ENCODE results near the gene MTCL1. TPM values are rescaled to one million over a fixed set of nuclear protein-coding genes. Genes with fewer than 3 reads are reported as not detected.

MTCL1 gene
- polyA plus RNA-seq, 3 donors = not detected

DNA sequence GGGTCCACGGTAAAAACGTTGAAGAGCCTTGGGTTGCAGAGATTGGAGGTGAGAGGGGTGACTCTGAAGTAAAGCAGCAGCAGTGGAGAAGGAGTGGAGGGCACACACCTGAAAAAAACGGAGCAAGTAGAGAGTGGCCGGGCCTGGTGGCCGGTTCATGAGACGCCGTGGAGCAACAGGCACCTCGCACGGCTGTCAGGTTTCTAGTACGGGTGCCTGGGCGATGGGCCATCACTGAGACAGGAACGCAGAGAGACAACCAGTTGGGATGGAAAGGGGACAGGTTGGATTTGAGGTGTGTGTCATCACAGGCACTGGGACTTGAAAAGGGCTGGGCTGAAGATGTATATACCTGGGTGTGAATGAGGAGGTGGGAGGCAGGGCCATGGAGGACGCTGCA lies 104.2 kb downstream of the MTCL1 start:
- Mint-ChIP-seq H3K27ac (peak overlapping the region in 1 of 7 donors; percentile 54), H3K4me3 (no peak overlapping the region), H3K36me3 (no peaks in the 10 kb centered on the region), H3K27me3 (ENCODE audit: low read depth in 3 of 3) (peaks cover 1 to 4% (median 2%) of the 10 kb centered on the region in 3 donors), H3K4me1 (peaks cover 2% of the 10 kb centered on the region), H3K9me3 (no peaks in the 10 kb centered on the region)
- no peaks in the 10 kb centered on the region for H4K20me1 ChIP-seq (ENCODE audit: insufficient read depth, low read length)
- H3K36me3 ChIP-seq (replicated peaks in 1 of 2; ENCODE audit: control insufficient read depth in 1 of 2, insufficient read depth in 2 of 2, low read length in 2 of 2) = no peaks in the 10 kb centered on the region
- WGBS (ENCODE audit: insufficient coverage) = 96% methylated on average over 12 of the region's 13 CpGs
- no peak overlapping the region for H3K27ac ChIP-seq (ENCODE audit: low read depth in 1 of 2, low read length in 2 of 2)
- no peak overlapping the region for H3K4me3 ChIP-seq (replicated peaks in 1 of 3; ENCODE audit: low read depth in 2 of 3, low read length in 3 of 3)
- H2AFZ ChIP-seq (ENCODE audit: insufficient read depth, low read depth, low read length, poor library complexity, severe bottlenecking) = no peak overlapping the region
- no peaks in the 10 kb centered on the region for H3K27me3 ChIP-seq (ENCODE audit: control insufficient read depth in 2 of 2, insufficient read depth in 2 of 2, low read length in 2 of 2)
- TF ChIP-seq, protein P1, sequence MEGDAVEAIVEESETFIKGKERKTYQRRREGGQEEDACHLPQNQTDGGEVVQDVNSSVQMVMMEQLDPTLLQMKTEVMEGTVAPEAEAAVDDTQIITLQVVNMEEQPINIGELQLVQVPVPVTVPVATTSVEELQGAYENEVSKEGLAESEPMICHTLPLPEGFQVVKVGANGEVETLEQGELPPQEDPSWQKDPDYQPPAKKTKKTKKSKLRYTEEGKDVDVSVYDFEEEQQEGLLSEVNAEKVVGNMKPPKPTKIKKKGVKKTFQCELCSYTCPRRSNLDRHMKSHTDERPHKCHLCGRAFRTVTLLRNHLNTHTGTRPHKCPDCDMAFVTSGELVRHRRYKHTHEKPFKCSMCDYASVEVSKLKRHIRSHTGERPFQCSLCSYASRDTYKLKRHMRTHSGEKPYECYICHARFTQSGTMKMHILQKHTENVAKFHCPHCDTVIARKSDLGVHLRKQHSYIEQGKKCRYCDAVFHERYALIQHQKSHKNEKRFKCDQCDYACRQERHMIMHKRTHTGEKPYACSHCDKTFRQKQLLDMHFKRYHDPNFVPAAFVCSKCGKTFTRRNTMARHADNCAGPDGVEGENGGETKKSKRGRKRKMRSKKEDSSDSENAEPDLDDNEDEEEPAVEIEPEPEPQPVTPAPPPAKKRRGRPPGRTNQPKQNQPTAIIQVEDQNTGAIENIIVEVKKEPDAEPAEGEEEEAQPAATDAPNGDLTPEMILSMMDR (IDR thresholded peaks at IDR 0.05) = no peak
- intact Hi-C loops (cut with micrococcal nuclease) = no loop called here
- H3K9ac ChIP-seq (ENCODE audit: insufficient read depth, low read length, poor library complexity, severe bottlenecking) = no peak overlapping the region
- no peak for DNase-seq
- H3K9me3 ChIP-seq (replicated peaks in 1 of 2; ENCODE audit: control insufficient read depth in 1 of 2, insufficient read depth in 1 of 2, low read length in 2 of 2) = no peaks in the 10 kb centered on the region
- H3K79me2 ChIP-seq (ENCODE audit: insufficient read depth, low read length) = no peaks in the 10 kb centered on the region
- no peak overlapping the region for H3K4me2 ChIP-seq (replicated peaks; ENCODE audit: extremely low read depth, low read length, poor library complexity, severe bottlenecking)
- no peaks in the 10 kb centered on the region for H3K4me1 ChIP-seq (ENCODE audit: control insufficient read depth in 1 of 2, insufficient read depth in 2 of 2, low read length in 2 of 2)

DNA sequence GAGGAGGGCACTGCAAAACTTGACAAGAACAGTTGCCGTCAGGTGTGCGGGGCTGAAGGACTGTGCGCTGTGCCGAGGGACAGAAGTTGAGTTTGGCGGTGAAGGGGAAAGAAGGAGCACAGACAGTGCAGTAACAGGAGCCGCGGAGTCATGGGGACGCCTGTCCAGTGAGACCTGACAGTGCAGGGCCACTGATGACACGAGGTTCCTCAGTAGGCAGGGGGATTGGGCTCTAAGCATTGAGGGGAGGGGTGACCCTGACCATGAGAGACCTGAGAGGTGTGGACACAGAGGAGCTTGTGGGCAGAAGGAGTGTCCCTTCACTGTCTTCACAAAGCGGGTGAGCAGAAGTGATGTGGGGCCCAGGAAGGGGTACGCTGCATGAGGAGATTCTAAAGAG lies 104.8 kb downstream of the MTCL1 start:
- no peak overlapping the region for H3K27ac Mint-ChIP-seq
- H2AFZ ChIP-seq (ENCODE audit: insufficient read depth, low read depth, low read length, poor library complexity, severe bottlenecking) = no peak overlapping the region
- peaks cover 2% of the 10 kb centered on the region for H3K4me1 Mint-ChIP-seq

More for the DNA sequence above, 104.8 kb downstream of the MTCL1 start:
- intact Hi-C loops (cut with micrococcal nuclease) = no loop called here
- Histone ChIP-seq H3K36me3 (replicated peaks in 1 of 2; ENCODE audit: control insufficient read depth in 1 of 2, insufficient read depth in 2 of 2, low read length in 2 of 2) (no peaks in the 10 kb centered on the region), H3K27ac (ENCODE audit: low read depth in 1 of 2, low read length in 2 of 2) (no peak overlapping the region), H3K9me3 (replicated peaks in 1 of 2; ENCODE audit: control insufficient read depth in 1 of 2, insufficient read depth in 1 of 2, low read length in 2 of 2) (no peaks in the 10 kb centered on the region), H3K27me3 (ENCODE audit: control insufficient read depth in 2 of 2, insufficient read depth in 2 of 2, low read length in 2 of 2) (no peaks in the 10 kb centered on the region), H3K9ac (ENCODE audit: insufficient read depth, low read length, poor library complexity, severe bottlenecking) (no peak overlapping the region), H3K4me2 (replicated peaks; ENCODE audit: extremely low read depth, low read length, poor library complexity, severe bottlenecking) (no peak overlapping the region), H3K4me3 (replicated peaks in 1 of 3; ENCODE audit: low read depth in 2 of 3, low read length in 3 of 3) (no peak overlapping the region), H3K79me2 (ENCODE audit: insufficient read depth, low read length) (no peaks in the 10 kb centered on the region), H4K20me1 (ENCODE audit: insufficient read depth, low read length) (no peaks in the 10 kb centered on the region), H3K4me1 (ENCODE audit: control insufficient read depth in 1 of 2, insufficient read depth in 2 of 2, low read length in 2 of 2) (no peaks in the 10 kb centered on the region)
- no peaks in the 10 kb centered on the region for H3K9me3 Mint-ChIP-seq
- H3K4me3 Mint-ChIP-seq = no peak overlapping the region
- DNase-seq = no peak
- H3K36me3 Mint-ChIP-seq = no peaks in the 10 kb centered on the region
- WGBS (ENCODE audit: insufficient coverage) = 94% methylated on average over 10 of the region's 11 CpGs
- TF ChIP-seq, protein P1 (IDR thresholded peaks at IDR 0.05) = no peak
- H3K27me3 Mint-ChIP-seq (ENCODE audit: low read depth in 3 of 3) = peaks cover 1 to 4% (median 2%) of the 10 kb centered on the region in 3 donors
